GM23338 (cell line): ENCODE measurements around the gene TMEM139. TPM values are rescaled to one million over a fixed set of nuclear protein-coding genes. Genes with fewer than 3 reads are reported as not detected.

Experiments used
- ATAC-seq: fragments of 200-7000 bp; cut with Tn5 transposase; 3 replicates; pipeline ENCODE4 v1.9.1; 2020
- DNase-seq: peaks from one replicate; pipeline ENCODE4 v3.0.0-alpha.2; 2015; ENCODE audit warnings: low spot score
- H2AFZ ChIP-seq: fragments of 200-600 bp; sonication (generic); 2 replicates; pipeline ENCODE4 v1.8.0; 2016; ENCODE audit warnings: antibody characterized with exemption, mild to moderate bottlenecking, moderate library complexity
- H3F3A ChIP-seq: fragments of 200-600 bp; sonication (generic); replicated peaks from 2 replicates; pipeline ENCODE4 v1.8.0; 2017; ENCODE audit warnings: antibody characterized with exemption, mixed run types, low read depth
- H3K27ac ChIP-seq: fragments of 200-600 bp; sonication (generic); 2 replicates; pipeline ENCODE4 v1.6.1; 2016; ENCODE audit warnings: low read depth
- H3K27me3 ChIP-seq: fragments of 200-600 bp; sonication (generic); 2 replicates; pipeline ENCODE4 v1.8.0; 2016; ENCODE audit warnings: mild to moderate bottlenecking, mixed run types, moderate library complexity; ENCODE audit not compliant: insufficient read depth
- H3K36me3 ChIP-seq: fragments of 200-600 bp; sonication (generic); 2 replicates; pipeline ENCODE4 v1.8.0; 2016; ENCODE audit warnings: mild to moderate bottlenecking; ENCODE audit not compliant: insufficient read depth
- H3K4me1 ChIP-seq: fragments of 200-600 bp; sonication (generic); 2 replicates; pipeline ENCODE4 v1.8.0; 2016; ENCODE audit warnings: mild to moderate bottlenecking, moderate library complexity; ENCODE audit not compliant: insufficient read depth
- H3K4me2 ChIP-seq: fragments of 200-600 bp; sonication (generic); 2 replicates; pipeline ENCODE4 v1.7.1; 2017; ENCODE audit warnings: mixed run types
- H3K4me3 ChIP-seq: fragments of 200-600 bp; sonication (generic); 2 replicates; pipeline ENCODE4 v1.6.1; 2016; ENCODE audit warnings: mixed run types
- H3K79me2 ChIP-seq: fragments of 200-600 bp; sonication (generic); replicated peaks from 2 replicates; pipeline ENCODE4 v1.8.0; 2017; ENCODE audit warnings: mild to moderate bottlenecking; ENCODE audit not compliant: insufficient read depth
- H3K9me2 ChIP-seq: fragments of 200-600 bp; sonication (generic); 2 replicates; pipeline ENCODE4 v1.8.0; 2017; ENCODE audit not compliant: insufficient read depth
- H4K20me1 ChIP-seq: fragments of 200-600 bp; sonication (generic); replicated peaks from 2 replicates; pipeline ENCODE4 v1.8.0; 2017; ENCODE audit warnings: mild to moderate bottlenecking; ENCODE audit not compliant: insufficient read depth
- H3K27ac Mint-ChIP-seq: 2 replicates; pipeline ENCODE4 v1.8.0; 2020; ENCODE audit warnings: inconsistent platforms, mild to moderate bottlenecking, moderate library complexity, mixed read lengths
- H3K27me3 Mint-ChIP-seq: 3 replicates; pipeline ENCODE4 v1.8.0; 2022; ENCODE audit warnings: low read depth, mild to moderate bottlenecking, moderate library complexity, mixed read lengths, inconsistent platforms; ENCODE audit not compliant: insufficient read depth, poor library complexity
- H3K36me3 Mint-ChIP-seq: 3 replicates; pipeline ENCODE4 v1.8.0; 2021; ENCODE audit warnings: low read depth, mild to moderate bottlenecking, inconsistent platforms, moderate library complexity, mixed read lengths
- H3K4me1 Mint-ChIP-seq: 3 replicates; pipeline ENCODE4 v1.8.0; 2020; ENCODE audit warnings: mild to moderate bottlenecking, inconsistent platforms, mixed read lengths
- H3K4me3 Mint-ChIP-seq: 3 replicates; pipeline ENCODE4 v1.8.0; 2021; ENCODE audit warnings: moderate library complexity, mild to moderate bottlenecking, inconsistent platforms, mixed read lengths
- H3K9me3 Mint-ChIP-seq: 3 replicates; pipeline ENCODE4 v1.8.0; 2020; ENCODE audit warnings: moderate library complexity, mild to moderate bottlenecking, inconsistent platforms, mixed read lengths
- CREB1 ChIP-seq: fragments of 250-450 bp; sonication (Bioruptor Pico); IDR thresholded peaks from 2 replicates; pipeline ENCODE4 v1.5.0; 2020; ENCODE audit warnings: low read depth, mild to moderate bottlenecking, moderate library complexity
- EZH2 ChIP-seq: fragments of 200-600 bp; sonication (generic); IDR thresholded peaks from one replicate; pipeline ENCODE4 v1.8.0; 2017; ENCODE audit warnings: antibody characterized with exemption, mild to moderate bottlenecking, low read depth; ENCODE audit not compliant: unreplicated experiment
- EZH2phosphoT487 ChIP-seq: fragments of 200-600 bp; sonication (generic); IDR thresholded peaks from one replicate; pipeline ENCODE4 v1.8.1; 2018; ENCODE audit warnings: antibody characterized with exemption; ENCODE audit not compliant: unreplicated experiment
- NANOG ChIP-seq: IDR thresholded peaks from 2 replicates; pipeline ENCODE4 v1.6.1; 2016; ENCODE audit warnings: antibody characterized with exemption, borderline replicate concordance
- POLR2AphosphoS5 ChIP-seq: IDR thresholded peaks from 2 replicates; pipeline ENCODE4 v1.6.1; 2016; ENCODE audit warnings: antibody characterized with exemption, low read depth
- STAT1 ChIP-seq: IDR thresholded peaks from one replicate; pipeline ENCODE4 v1.6.1; 2016; ENCODE audit warnings: antibody characterized with exemption; ENCODE audit not compliant: unreplicated experiment
- ZNF114 ChIP-seq: fragments of 250-450 bp; sonication (Bioruptor Pico); IDR thresholded peaks from 2 replicates; pipeline ENCODE4 v1.5.0; 2020; ENCODE audit warnings: mild to moderate bottlenecking, moderate library complexity
- ZNF331 ChIP-seq: fragments of 250-450 bp; sonication (Bioruptor Pico); IDR thresholded peaks from 2 replicates; pipeline ENCODE4 v1.5.0; 2020; ENCODE audit warnings: low read depth, mild to moderate bottlenecking, moderate library complexity
- polyA plus RNA-seq: library from polyadenylated mRNA; unstranded; fragments of >200 nt; fragmentation: Nextera tagmentation; extraction: Ambion mirVana; gene quantifications from 2 replicates; pipeline ENCODE4 v1.2.1, GENCODE V29; 2016
- total RNA-seq: library from RNA; depleted of rRNA; stranded (reverse); fragments of >200 nt; shearing (Covaris generic); gene quantifications from 2 replicates; pipeline ENCODE4 v1.2.3, GENCODE V29; 2014
- TF ChIP-seq, protein P1 (sequence below): IDR thresholded peaks from one replicate; pipeline ENCODE4 v1.6.1; 2018; ENCODE audit warnings: antibody characterized with exemption; ENCODE audit not compliant: unreplicated experiment
- TF ChIP-seq, protein P2 (sequence below), 2 experiments: fragments of 200-600 bp in 1 of 2; sonication (generic) in 1 of 2; conservative IDR thresholded peaks; 2 replicates each; pipeline versions ENCODE4 v1.5.1 to v1.6.1; 2016 to 2017; ENCODE audit warnings: antibody characterized with exemption in 2 of 2, low read depth in 2 of 2, mild to moderate bottlenecking in 2 of 2, moderate library complexity in 1 of 2

TMEM139 gene
- total and polyA plus RNA-seq, 2 experiments from 2014 or later = 3.3 to 3.6 TPM

DNA sequence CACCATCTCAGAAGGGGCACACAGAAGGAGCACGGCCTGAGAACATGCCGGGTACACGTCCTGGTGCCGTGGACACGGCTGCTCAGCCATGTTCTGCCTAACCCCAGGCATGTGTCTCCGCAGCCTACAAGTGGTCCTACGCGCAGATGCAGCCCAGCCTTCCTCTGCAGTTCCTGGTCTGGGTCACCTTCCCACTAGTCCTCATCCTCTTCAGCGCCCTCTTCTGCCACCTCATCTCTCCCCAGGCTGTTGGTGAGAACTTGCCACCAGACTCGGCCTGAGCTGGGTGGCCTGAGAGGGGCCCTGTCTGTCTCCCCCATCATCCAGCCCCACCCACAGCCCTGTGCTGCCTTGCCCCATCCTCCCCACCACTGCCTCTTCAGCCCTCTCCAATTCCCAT, 36.5 kb downstream of the TMEM139 start:
- Mint-ChIP-seq H3K36me3 (no peaks in the 10 kb centered on the region; the same call in 2 of the 3 replicates), H3K9me3 (no peaks in the 10 kb centered on the region; the same call in 2 of the 3 replicates), H3K4me1 (peaks cover 30% of the 10 kb centered on the region), H3K4me3 (no peak overlapping the region), H3K27ac (no peak overlapping the region), H3K27me3 (peaks cover 12% of the 10 kb centered on the region)
- H3F3A ChIP-seq = no peaks in the 10 kb centered on the region
- H3K27ac ChIP-seq = no peak overlapping the region
- peaks cover 24% of the 10 kb centered on the region for H3K4me1 ChIP-seq
- TF ChIP-seq EZH2 (no peak), ZNF114 (no peak), STAT1 (no peak)
- TF ChIP-seq, protein P1, sequence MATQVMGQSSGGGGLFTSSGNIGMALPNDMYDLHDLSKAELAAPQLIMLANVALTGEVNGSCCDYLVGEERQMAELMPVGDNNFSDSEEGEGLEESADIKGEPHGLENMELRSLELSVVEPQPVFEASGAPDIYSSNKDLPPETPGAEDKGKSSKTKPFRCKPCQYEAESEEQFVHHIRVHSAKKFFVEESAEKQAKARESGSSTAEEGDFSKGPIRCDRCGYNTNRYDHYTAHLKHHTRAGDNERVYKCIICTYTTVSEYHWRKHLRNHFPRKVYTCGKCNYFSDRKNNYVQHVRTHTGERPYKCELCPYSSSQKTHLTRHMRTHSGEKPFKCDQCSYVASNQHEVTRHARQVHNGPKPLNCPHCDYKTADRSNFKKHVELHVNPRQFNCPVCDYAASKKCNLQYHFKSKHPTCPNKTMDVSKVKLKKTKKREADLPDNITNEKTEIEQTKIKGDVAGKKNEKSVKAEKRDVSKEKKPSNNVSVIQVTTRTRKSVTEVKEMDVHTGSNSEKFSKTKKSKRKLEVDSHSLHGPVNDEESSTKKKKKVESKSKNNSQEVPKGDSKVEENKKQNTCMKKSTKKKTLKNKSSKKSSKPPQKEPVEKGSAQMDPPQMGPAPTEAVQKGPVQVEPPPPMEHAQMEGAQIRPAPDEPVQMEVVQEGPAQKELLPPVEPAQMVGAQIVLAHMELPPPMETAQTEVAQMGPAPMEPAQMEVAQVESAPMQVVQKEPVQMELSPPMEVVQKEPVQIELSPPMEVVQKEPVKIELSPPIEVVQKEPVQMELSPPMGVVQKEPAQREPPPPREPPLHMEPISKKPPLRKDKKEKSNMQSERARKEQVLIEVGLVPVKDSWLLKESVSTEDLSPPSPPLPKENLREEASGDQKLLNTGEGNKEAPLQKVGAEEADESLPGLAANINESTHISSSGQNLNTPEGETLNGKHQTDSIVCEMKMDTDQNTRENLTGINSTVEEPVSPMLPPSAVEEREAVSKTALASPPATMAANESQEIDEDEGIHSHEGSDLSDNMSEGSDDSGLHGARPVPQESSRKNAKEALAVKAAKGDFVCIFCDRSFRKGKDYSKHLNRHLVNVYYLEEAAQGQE = no peak
- TF ChIP-seq, protein P2, sequence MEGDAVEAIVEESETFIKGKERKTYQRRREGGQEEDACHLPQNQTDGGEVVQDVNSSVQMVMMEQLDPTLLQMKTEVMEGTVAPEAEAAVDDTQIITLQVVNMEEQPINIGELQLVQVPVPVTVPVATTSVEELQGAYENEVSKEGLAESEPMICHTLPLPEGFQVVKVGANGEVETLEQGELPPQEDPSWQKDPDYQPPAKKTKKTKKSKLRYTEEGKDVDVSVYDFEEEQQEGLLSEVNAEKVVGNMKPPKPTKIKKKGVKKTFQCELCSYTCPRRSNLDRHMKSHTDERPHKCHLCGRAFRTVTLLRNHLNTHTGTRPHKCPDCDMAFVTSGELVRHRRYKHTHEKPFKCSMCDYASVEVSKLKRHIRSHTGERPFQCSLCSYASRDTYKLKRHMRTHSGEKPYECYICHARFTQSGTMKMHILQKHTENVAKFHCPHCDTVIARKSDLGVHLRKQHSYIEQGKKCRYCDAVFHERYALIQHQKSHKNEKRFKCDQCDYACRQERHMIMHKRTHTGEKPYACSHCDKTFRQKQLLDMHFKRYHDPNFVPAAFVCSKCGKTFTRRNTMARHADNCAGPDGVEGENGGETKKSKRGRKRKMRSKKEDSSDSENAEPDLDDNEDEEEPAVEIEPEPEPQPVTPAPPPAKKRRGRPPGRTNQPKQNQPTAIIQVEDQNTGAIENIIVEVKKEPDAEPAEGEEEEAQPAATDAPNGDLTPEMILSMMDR (conservative IDR thresholded peaks at IDR 0.05; ENCODE audit: low read depth in 2 of 2) = peak in 1 of 2 experiments; percentile 47; a peak in 2 of 4 replicates
- no peaks in the 10 kb centered on the region for H3K27me3 ChIP-seq
- H3K79me2 ChIP-seq = no peaks in the 10 kb centered on the region
- no peak for DNase-seq
- no peaks in the 10 kb centered on the region for H4K20me1 ChIP-seq
- no peak overlapping the region for H3K4me3 ChIP-seq
- H3K36me3 ChIP-seq = no peaks in the 10 kb centered on the region
- peak; percentile 16; the same call in 2 of the 3 replicates for ATAC-seq
- H3K9me2 ChIP-seq = no peaks in the 10 kb centered on the region
- H2AFZ ChIP-seq = no peak overlapping the region
- H3K4me2 ChIP-seq = no peak overlapping the region

DNA sequence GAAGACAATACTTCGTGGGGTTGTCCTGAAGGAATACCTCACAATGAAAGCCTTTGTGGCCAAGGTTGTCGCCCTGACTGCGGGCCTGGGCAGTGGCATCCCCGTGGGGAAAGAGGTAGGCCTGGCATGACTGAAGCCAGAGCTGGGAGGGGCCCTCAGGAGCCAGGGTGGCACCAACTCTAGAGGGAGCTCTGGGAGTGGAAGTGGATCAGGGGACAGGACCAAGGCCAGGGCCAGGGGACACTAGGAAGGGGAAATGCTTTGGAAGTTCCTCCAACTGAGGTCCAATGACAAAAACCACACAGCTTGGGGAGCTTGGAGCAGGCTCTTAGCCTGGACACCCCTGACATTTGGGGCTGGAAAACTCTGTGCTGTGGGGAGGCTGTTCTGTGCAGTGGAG, 37.0 kb downstream of the TMEM139 start:
- peaks cover 15% of the 10 kb centered on the region for H3K27me3 Mint-ChIP-seq
- Histone ChIP-seq H3K4me3 (no peak overlapping the region), H2AFZ (no peak overlapping the region), H3K36me3 (no peaks in the 10 kb centered on the region), H3K27me3 (no peaks in the 10 kb centered on the region), H3K4me1 (peaks cover 24% of the 10 kb centered on the region), H3K27ac (no peak overlapping the region), H3K9me2 (no peaks in the 10 kb centered on the region), H3K79me2 (no peaks in the 10 kb centered on the region), H3F3A (no peaks in the 10 kb centered on the region), H3K4me2 (no peak overlapping the region), H4K20me1 (no peaks in the 10 kb centered on the region)
- H3K9me3 Mint-ChIP-seq = no peaks in the 10 kb centered on the region; the same call in 2 of the 3 replicates
- no peaks in the 10 kb centered on the region; the same call in 2 of the 3 replicates for H3K36me3 Mint-ChIP-seq
- DNase-seq = no peak
- H3K4me3 Mint-ChIP-seq = no peak overlapping the region
- peaks cover 29% of the 10 kb centered on the region for H3K4me1 Mint-ChIP-seq
- H3K27ac Mint-ChIP-seq = no peak overlapping the region
- ATAC-seq = peak; percentile 34
- TF ChIP-seq EZH2 (no peak), POLR2AphosphoS5 (no peak), NANOG (no peak), ZNF331 (CRISPR knock-in tag) (no peak), CREB1 (CRISPR knock-in tag) (no peak), EZH2phosphoT487 (no peak)
- TF ChIP-seq, protein P1 = peak; percentile 48
- TF ChIP-seq, protein P2 (conservative IDR thresholded peaks at IDR 0.05; ENCODE audit: low read depth in 2 of 2) = peak; percentile 14 to 68; a peak in 2 of 4 replicates
